ENCODE data around the gene TRPM7. TPM values are rescaled to one million over a fixed set of nuclear protein-coding genes. Genes with fewer than 3 reads are reported as not detected.

TRPM7 gene
- total and polyA plus RNA-seq, 2 of the 8 experiments (the other 6 are each of a cell fraction or from before 2014, with no cell fraction given): 7.5 to 33.2 TPM

GRCh38 chr15:50613600-50613999 lies 73.0 kb downstream of the TRPM7 start (continued):
- TF ChIP-seq POLR2AphosphoS5 (IDR thresholded peaks at IDR 0.05; ENCODE audit: low read depth, low read length) (no peak), RFX5 (IDR thresholded peaks at IDR 0.05; ENCODE audit: borderline replicate concordance, low read depth, low read length) (no peak), NANOG (IDR thresholded peaks at IDR 0.05; ENCODE audit: insufficient read depth, low read depth, low read length, poor library complexity, severe bottlenecking) (no peak), FOSL1 (IDR thresholded peaks at IDR 0.05; ENCODE audit: insufficient read depth, low read depth, low read length) (no peak), KDM5A (IDR thresholded peaks at IDR 0.05; ENCODE audit: low read length) (no peak), BCL11A (IDR thresholded peaks at IDR 0.05; ENCODE audit: low read depth in 2 of 2, low read length in 2 of 2) (no peak)
- TF ChIP-seq, protein P1, sequence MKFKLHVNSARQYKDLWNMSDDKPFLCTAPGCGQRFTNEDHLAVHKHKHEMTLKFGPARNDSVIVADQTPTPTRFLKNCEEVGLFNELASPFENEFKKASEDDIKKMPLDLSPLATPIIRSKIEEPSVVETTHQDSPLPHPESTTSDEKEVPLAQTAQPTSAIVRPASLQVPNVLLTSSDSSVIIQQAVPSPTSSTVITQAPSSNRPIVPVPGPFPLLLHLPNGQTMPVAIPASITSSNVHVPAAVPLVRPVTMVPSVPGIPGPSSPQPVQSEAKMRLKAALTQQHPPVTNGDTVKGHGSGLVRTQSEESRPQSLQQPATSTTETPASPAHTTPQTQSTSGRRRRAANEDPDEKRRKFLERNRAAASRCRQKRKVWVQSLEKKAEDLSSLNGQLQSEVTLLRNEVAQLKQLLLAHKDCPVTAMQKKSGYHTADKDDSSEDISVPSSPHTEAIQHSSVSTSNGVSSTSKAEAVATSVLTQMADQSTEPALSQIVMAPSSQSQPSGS (IDR thresholded peaks at IDR 0.05; ENCODE audit: low read length): no peak

All from H1 (cell line).